Measurements from ENCODE around the gene EGFL6. TPM values are rescaled to one million over a fixed set of nuclear protein-coding genes. Genes with fewer than 3 reads are reported as not detected.

The EGFL6 gene
- total RNA-seq, 1 experiment from 2014 or later = 0.96 TPM

DNA sequence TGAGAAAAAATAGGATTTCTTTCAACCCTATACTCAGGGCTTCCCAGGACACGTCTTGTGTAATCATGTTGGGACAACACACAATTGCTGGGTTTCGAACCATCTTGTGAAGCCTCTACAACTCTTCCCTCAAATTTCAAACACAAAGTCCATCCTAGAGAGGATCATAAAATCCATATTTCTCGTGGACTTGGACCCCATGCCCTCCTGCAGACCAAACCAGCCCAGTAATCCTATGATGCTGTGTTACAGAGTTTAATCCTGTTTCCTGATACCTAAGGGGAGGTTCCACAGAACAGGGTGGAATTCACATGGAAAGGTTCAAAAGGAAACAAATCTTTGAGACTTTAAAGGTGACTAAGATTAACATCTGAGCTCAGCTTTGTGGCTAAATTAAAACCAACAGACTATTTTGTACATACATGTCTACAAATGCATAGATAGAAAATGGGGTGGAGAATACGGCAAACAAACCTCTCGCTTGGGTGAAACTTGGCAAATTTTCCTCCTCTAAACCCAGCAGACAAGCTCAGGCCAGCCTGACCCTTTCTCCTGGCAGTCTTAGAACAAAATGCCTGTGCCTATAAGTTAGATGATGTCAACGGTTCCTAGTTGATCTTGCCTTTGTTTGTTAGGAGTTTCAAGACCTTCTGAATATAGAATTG, 38.1 kb downstream of the EGFL6 start:
- DNase-seq (ENCODE audit: low spot score) (no peak), ATAC-seq (no peak)
- POLR2A ChIA-PET = no interaction called here
- H3K27me3 Mint-ChIP-seq (ENCODE audit: low read depth) = no peaks in the 10 kb centered on the region
- no peak overlapping the region for H3K4me3 Mint-ChIP-seq
- H3K36me3 Mint-ChIP-seq = no peaks in the 10 kb centered on the region
- no peak overlapping the region for H3K27ac Mint-ChIP-seq
- no peak for TF ChIP-seq GRHL2 (CRISPR knock-in tag; IDR thresholded peaks at IDR 0.05; ENCODE audit: insufficient replicate concordance, severe bottlenecking)
- TF ChIP-seq, protein P1, sequence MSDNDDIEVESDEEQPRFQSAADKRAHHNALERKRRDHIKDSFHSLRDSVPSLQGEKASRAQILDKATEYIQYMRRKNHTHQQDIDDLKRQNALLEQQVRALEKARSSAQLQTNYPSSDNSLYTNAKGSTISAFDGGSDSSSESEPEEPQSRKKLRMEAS (CRISPR knock-in tag; IDR thresholded peaks at IDR 0.05) = no peak
- TF ChIP-seq OVOL2 (CRISPR knock-in tag; IDR thresholded peaks at IDR 0.05; ENCODE audit: borderline replicate concordance) = no peak
- no peak for TF ChIP-seq TEAD4 (CRISPR knock-in tag; IDR thresholded peaks at IDR 0.05)
- TF ChIP-seq ELF4 (CRISPR knock-in tag; IDR thresholded peaks at IDR 0.05; ENCODE audit: low read depth) = no peak
- TF ChIP-seq, protein P2, sequence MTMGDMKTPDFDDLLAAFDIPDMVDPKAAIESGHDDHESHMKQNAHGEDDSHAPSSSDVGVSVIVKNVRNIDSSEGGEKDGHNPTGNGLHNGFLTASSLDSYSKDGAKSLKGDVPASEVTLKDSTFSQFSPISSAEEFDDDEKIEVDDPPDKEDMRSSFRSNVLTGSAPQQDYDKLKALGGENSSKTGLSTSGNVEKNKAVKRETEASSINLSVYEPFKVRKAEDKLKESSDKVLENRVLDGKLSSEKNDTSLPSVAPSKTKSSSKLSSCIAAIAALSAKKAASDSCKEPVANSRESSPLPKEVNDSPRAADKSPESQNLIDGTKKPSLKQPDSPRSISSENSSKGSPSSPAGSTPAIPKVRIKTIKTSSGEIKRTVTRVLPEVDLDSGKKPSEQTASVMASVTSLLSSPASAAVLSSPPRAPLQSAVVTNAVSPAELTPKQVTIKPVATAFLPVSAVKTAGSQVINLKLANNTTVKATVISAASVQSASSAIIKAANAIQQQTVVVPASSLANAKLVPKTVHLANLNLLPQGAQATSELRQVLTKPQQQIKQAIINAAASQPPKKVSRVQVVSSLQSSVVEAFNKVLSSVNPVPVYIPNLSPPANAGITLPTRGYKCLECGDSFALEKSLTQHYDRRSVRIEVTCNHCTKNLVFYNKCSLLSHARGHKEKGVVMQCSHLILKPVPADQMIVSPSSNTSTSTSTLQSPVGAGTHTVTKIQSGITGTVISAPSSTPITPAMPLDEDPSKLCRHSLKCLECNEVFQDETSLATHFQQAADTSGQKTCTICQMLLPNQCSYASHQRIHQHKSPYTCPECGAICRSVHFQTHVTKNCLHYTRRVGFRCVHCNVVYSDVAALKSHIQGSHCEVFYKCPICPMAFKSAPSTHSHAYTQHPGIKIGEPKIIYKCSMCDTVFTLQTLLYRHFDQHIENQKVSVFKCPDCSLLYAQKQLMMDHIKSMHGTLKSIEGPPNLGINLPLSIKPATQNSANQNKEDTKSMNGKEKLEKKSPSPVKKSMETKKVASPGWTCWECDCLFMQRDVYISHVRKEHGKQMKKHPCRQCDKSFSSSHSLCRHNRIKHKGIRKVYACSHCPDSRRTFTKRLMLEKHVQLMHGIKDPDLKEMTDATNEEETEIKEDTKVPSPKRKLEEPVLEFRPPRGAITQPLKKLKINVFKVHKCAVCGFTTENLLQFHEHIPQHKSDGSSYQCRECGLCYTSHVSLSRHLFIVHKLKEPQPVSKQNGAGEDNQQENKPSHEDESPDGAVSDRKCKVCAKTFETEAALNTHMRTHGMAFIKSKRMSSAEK (CRISPR knock-in tag; IDR thresholded peaks at IDR 0.05; ENCODE audit: borderline replicate concordance) = no peak
- no peak for TF ChIP-seq GTF2I (CRISPR knock-in tag; conservative IDR thresholded peaks at IDR 0.05)
- TF ChIP-seq, protein P3, sequence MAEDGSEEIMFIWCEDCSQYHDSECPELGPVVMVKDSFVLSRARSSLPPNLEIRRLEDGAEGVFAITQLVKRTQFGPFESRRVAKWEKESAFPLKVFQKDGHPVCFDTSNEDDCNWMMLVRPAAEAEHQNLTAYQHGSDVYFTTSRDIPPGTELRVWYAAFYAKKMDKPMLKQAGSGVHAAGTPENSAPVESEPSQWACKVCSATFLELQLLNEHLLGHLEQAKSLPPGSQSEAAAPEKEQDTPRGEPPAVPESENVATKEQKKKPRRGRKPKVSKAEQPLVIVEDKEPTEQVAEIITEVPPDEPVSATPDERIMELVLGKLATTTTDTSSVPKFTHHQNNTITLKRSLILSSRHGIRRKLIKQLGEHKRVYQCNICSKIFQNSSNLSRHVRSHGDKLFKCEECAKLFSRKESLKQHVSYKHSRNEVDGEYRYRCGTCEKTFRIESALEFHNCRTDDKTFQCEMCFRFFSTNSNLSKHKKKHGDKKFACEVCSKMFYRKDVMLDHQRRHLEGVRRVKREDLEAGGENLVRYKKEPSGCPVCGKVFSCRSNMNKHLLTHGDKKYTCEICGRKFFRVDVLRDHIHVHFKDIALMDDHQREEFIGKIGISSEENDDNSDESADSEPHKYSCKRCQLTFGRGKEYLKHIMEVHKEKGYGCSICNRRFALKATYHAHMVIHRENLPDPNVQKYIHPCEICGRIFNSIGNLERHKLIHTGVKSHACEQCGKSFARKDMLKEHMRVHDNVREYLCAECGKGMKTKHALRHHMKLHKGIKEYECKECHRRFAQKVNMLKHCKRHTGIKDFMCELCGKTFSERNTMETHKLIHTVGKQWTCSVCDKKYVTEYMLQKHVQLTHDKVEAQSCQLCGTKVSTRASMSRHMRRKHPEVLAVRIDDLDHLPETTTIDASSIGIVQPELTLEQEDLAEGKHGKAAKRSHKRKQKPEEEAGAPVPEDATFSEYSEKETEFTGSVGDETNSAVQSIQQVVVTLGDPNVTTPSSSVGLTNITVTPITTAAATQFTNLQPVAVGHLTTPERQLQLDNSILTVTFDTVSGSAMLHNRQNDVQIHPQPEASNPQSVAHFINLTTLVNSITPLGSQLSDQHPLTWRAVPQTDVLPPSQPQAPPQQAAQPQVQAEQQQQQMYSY (CRISPR knock-in tag; IDR thresholded peaks at IDR 0.05) = no peak
- TF ChIP-seq, protein P4, sequence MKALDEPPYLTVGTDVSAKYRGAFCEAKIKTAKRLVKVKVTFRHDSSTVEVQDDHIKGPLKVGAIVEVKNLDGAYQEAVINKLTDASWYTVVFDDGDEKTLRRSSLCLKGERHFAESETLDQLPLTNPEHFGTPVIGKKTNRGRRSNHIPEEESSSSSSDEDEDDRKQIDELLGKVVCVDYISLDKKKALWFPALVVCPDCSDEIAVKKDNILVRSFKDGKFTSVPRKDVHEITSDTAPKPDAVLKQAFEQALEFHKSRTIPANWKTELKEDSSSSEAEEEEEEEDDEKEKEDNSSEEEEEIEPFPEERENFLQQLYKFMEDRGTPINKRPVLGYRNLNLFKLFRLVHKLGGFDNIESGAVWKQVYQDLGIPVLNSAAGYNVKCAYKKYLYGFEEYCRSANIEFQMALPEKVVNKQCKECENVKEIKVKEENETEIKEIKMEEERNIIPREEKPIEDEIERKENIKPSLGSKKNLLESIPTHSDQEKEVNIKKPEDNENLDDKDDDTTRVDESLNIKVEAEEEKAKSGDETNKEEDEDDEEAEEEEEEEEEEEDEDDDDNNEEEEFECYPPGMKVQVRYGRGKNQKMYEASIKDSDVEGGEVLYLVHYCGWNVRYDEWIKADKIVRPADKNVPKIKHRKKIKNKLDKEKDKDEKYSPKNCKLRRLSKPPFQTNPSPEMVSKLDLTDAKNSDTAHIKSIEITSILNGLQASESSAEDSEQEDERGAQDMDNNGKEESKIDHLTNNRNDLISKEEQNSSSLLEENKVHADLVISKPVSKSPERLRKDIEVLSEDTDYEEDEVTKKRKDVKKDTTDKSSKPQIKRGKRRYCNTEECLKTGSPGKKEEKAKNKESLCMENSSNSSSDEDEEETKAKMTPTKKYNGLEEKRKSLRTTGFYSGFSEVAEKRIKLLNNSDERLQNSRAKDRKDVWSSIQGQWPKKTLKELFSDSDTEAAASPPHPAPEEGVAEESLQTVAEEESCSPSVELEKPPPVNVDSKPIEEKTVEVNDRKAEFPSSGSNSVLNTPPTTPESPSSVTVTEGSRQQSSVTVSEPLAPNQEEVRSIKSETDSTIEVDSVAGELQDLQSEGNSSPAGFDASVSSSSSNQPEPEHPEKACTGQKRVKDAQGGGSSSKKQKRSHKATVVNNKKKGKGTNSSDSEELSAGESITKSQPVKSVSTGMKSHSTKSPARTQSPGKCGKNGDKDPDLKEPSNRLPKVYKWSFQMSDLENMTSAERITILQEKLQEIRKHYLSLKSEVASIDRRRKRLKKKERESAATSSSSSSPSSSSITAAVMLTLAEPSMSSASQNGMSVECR (CRISPR knock-in tag; IDR thresholded peaks at IDR 0.05; ENCODE audit: borderline replicate concordance) = no peak
- TF ChIP-seq, protein P5, sequence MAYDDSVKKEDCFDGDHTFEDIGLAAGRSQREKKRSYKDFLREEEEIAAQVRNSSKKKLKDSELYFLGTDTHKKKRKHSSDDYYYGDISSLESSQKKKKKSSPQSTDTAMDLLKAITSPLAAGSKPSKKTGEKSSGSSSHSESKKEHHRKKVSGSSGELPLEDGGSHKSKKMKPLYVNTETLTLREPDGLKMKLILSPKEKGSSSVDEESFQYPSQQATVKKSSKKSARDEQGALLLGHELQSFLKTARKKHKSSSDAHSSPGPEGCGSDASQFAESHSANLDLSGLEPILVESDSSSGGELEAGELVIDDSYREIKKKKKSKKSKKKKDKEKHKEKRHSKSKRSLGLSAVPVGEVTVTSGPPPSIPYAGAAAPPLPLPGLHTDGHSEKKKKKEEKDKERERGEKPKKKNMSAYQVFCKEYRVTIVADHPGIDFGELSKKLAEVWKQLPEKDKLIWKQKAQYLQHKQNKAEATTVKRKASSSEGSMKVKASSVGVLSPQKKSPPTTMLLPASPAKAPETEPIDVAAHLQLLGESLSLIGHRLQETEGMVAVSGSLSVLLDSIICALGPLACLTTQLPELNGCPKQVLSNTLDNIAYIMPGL (CRISPR knock-in tag; IDR thresholded peaks at IDR 0.05) = no peak
- TF ChIP-seq, protein P6, sequence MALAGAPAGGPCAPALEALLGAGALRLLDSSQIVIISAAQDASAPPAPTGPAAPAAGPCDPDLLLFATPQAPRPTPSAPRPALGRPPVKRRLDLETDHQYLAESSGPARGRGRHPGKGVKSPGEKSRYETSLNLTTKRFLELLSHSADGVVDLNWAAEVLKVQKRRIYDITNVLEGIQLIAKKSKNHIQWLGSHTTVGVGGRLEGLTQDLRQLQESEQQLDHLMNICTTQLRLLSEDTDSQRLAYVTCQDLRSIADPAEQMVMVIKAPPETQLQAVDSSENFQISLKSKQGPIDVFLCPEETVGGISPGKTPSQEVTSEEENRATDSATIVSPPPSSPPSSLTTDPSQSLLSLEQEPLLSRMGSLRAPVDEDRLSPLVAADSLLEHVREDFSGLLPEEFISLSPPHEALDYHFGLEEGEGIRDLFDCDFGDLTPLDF (CRISPR knock-in tag; IDR thresholded peaks at IDR 0.05) = no peak
- TF ChIP-seq, protein P7, sequence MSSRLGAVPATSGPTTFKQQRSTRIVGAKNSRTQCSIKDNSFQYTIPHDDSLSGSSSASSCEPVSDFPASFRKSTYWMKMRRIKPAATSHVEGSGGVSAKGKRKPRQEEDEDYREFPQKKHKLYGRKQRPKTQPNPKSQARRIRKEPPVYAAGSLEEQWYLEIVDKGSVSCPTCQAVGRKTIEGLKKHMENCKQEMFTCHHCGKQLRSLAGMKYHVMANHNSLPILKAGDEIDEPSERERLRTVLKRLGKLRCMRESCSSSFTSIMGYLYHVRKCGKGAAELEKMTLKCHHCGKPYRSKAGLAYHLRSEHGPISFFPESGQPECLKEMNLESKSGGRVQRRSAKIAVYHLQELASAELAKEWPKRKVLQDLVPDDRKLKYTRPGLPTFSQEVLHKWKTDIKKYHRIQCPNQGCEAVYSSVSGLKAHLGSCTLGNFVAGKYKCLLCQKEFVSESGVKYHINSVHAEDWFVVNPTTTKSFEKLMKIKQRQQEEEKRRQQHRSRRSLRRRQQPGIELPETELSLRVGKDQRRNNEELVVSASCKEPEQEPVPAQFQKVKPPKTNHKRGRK (CRISPR knock-in tag; IDR thresholded peaks at IDR 0.05; ENCODE audit: borderline replicate concordance) = no peak
- TF ChIP-seq, protein P8, sequence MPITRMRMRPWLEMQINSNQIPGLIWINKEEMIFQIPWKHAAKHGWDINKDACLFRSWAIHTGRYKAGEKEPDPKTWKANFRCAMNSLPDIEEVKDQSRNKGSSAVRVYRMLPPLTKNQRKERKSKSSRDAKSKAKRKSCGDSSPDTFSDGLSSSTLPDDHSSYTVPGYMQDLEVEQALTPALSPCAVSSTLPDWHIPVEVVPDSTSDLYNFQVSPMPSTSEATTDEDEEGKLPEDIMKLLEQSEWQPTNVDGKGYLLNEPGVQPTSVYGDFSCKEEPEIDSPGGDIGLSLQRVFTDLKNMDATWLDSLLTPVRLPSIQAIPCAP (CRISPR knock-in tag; IDR thresholded peaks at IDR 0.05) = no peak
- no peak for TF ChIP-seq ESRRA (CRISPR knock-in tag; IDR thresholded peaks at IDR 0.05; ENCODE audit: borderline replicate concordance)
- TF ChIP-seq TCF7 (CRISPR knock-in tag; IDR thresholded peaks at IDR 0.05; ENCODE audit: low read depth) = no peak
- TF ChIP-seq, protein P9, sequence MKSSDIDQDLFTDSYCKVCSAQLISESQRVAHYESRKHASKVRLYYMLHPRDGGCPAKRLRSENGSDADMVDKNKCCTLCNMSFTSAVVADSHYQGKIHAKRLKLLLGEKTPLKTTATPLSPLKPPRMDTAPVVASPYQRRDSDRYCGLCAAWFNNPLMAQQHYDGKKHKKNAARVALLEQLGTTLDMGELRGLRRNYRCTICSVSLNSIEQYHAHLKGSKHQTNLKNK (CRISPR knock-in tag; IDR thresholded peaks at IDR 0.05) = no peak
- TF ChIP-seq GABPB1 (CRISPR knock-in tag; IDR thresholded peaks at IDR 0.05) = no peak
- TF ChIP-seq ZNF121 (CRISPR knock-in tag; IDR thresholded peaks at IDR 0.05) = no peak
- no peaks in the 10 kb centered on the region for H3K9me3 Mint-ChIP-seq
- CTCF ChIA-PET = interaction anchor here (1.6 kb wide), 1 partner anchor 9 kb away, joined by 5 read pairs; no protein-coding TSS in a partner anchor
- peaks cover 11% of the 10 kb centered on the region for H3K4me1 Mint-ChIP-seq
